Ectodermal cell (in vitro differentiated cells): Measurements from ENCODE around the gene CCDC13.
A peak's percentile ranks its signal among the peaks of the same experiment; 100 is the strongest.

Experiments
- H3K27ac ChIP-seq: 2 replicates; pipeline ENCODE4 v1.7.0; 2013; ENCODE audit warnings: mild to moderate bottlenecking, low read depth, low read length; ENCODE audit not compliant: insufficient read depth, poor library complexity, severe bottlenecking
- H3K27me3 ChIP-seq: 2 replicates; pipeline ENCODE4 v1.7.0; 2013; ENCODE audit warnings: mild to moderate bottlenecking, low read length; ENCODE audit not compliant: insufficient read depth, control insufficient read depth, poor library complexity, severe bottlenecking
- H3K36me3 ChIP-seq: one replicate; pipeline ENCODE4 v1.7.0; 2013; ENCODE audit warnings: low read length; ENCODE audit not compliant: control insufficient read depth, insufficient read depth
- H3K4me1 ChIP-seq: one replicate; pipeline ENCODE4 v1.7.0; 2013; ENCODE audit warnings: low read length; ENCODE audit not compliant: control insufficient read depth, insufficient read depth
- H3K4me3 ChIP-seq: 2 replicates; pipeline ENCODE4 v1.7.0; 2013; ENCODE audit warnings: low read depth, low read length, control low read depth; ENCODE audit not compliant: insufficient read depth
- H3K9me3 ChIP-seq: 2 replicates; pipeline ENCODE4 v1.7.0; 2013; ENCODE audit warnings: mild to moderate bottlenecking, low read length, moderate library complexity; ENCODE audit not compliant: control insufficient read depth
- WGBS, 2 experiments: methylation state at CpG; one replicate each; pipeline ENCODE4 v1.1.7; 2013; ENCODE audit warnings: missing lambda C conversion rate in 2 of 2; 5-methylcytosine and 5-hydroxymethylcytosine counted together

Gene CCDC13

GRCh38 chr3:42799376-42799775 lies 26.3 kb upstream of the CCDC13 start:
- Histone ChIP-seq H3K27me3 (no peaks in the 10 kb centered on the region), H3K4me1 (no peaks in the 10 kb centered on the region), H3K4me3 (no peak overlapping the region), H3K9me3 (no peaks in the 10 kb centered on the region), H3K36me3 (no peaks in the 10 kb centered on the region), H3K27ac (no peak overlapping the region)
- WGBS, 2 experiments: 81% methylated on average over 7 of the region's 7 CpGs

GRCh38 chr3:42796332-42796885 lies 23.4 kb upstream of the CCDC13 start:
- no peak overlapping the region for H3K4me3 ChIP-seq
- no peaks in the 10 kb centered on the region for H3K9me3 ChIP-seq
- H3K27ac ChIP-seq: no peak overlapping the region
- H3K27me3 ChIP-seq: no peaks in the 10 kb centered on the region
- peaks cover 6% of the 10 kb centered on the region for H3K36me3 ChIP-seq
- WGBS, 2 experiments: 90 to 94% methylated on average over 4 of the region's 5 CpGs
- no peaks in the 10 kb centered on the region for H3K4me1 ChIP-seq

- Histone ChIP-seq H3K4me3 (no peak overlapping the region), H3K27me3 (no peaks in the 10 kb centered on the region), H3K9me3 (no peaks in the 10 kb centered on the region), H3K36me3 (peaks cover 6% of the 10 kb centered on the region), H3K27ac (no peak overlapping the region), H3K4me1 (no peaks in the 10 kb centered on the region)
- WGBS, 2 experiments: 97 to 98% methylated on average over 2 of the region's 2 CpGs
Measured at GRCh38 chr3:42795621-42796181, 22.6 kb upstream of the CCDC13 start.

GRCh38 chr3:42790714-42791229 lies 17.7 kb upstream of the CCDC13 start:
- Histone ChIP-seq H3K36me3 (peaks cover 6% of the 10 kb centered on the region), H3K27ac (no peak overlapping the region)
- whole genome bisulfite sequencing, 2 experiments: 90 to 94% methylated on average over 4 to 5 of the region's 6 CpGs

GRCh38 chr3:42786631-42787030 lies 13.6 kb upstream of the CCDC13 start:
- Histone ChIP-seq H3K27ac (no peak overlapping the region), H3K36me3 (no peaks in the 10 kb centered on the region), H3K9me3 (no peaks in the 10 kb centered on the region), H3K4me3 (no peak overlapping the region), H3K27me3 (no peaks in the 10 kb centered on the region), H3K4me1 (no peaks in the 10 kb centered on the region)
- 95 to 98% methylated on average over 2 of the region's 2 CpGs for WGBS, 2 experiments

More at GRCh38 chr3:42790714-42791229, 17.7 kb upstream of the CCDC13 start:
- H3K27me3 ChIP-seq: no peaks in the 10 kb centered on the region
- H3K4me3 ChIP-seq: no peak overlapping the region
- no peaks in the 10 kb centered on the region for H3K4me1 ChIP-seq
- no peaks in the 10 kb centered on the region for H3K9me3 ChIP-seq

- Histone ChIP-seq H3K36me3 (no peaks in the 10 kb centered on the region), H3K27ac (no peak overlapping the region), H3K4me1 (no peaks in the 10 kb centered on the region), H3K4me3 (no peak overlapping the region), H3K27me3 (no peaks in the 10 kb centered on the region), H3K9me3 (no peaks in the 10 kb centered on the region)
- WGBS, 2 experiments: 94 to 100% methylated on average over 1 of the region's 1 CpG
Measured at GRCh38 chr3:42786212-42786611, 13.2 kb upstream of the CCDC13 start.

- Histone ChIP-seq H3K4me1 (no peaks in the 10 kb centered on the region), H3K27ac (no peak overlapping the region), H3K36me3 (no peaks in the 10 kb centered on the region), H3K27me3 (no peaks in the 10 kb centered on the region), H3K9me3 (no peaks in the 10 kb centered on the region), H3K4me3 (no peak overlapping the region)
- WGBS, 2 experiments: 76 to 79% methylated on average over 11 of the region's 11 CpGs
Measured at GRCh38 chr3:42780892-42781700, 8.0 kb upstream of the CCDC13 start.

GRCh38 chr3:42780398-42780797 lies 7.3 kb upstream of the CCDC13 start:
- Histone ChIP-seq H3K4me1 (no peaks in the 10 kb centered on the region), H3K36me3 (no peaks in the 10 kb centered on the region), H3K9me3 (no peaks in the 10 kb centered on the region), H3K27ac (no peak overlapping the region), H3K27me3 (no peaks in the 10 kb centered on the region), H3K4me3 (no peak overlapping the region)
- 94 to 98% methylated on average over 2 to 3 of the region's 3 CpGs for WGBS, 2 experiments

GRCh38 chr3:42778644-42779043 lies 5.6 kb upstream of the CCDC13 start:
- H3K27ac ChIP-seq: no peak overlapping the region
- WGBS, 2 experiments: 94 to 96% methylated on average over 2 of the region's 2 CpGs
- no peak overlapping the region for H3K4me3 ChIP-seq
- H3K9me3 ChIP-seq: no peaks in the 10 kb centered on the region
- H3K4me1 ChIP-seq: no peaks in the 10 kb centered on the region
- no peaks in the 10 kb centered on the region for H3K27me3 ChIP-seq
- H3K36me3 ChIP-seq: no peaks in the 10 kb centered on the region

GRCh38 chr3:42773409-42773751 lies 327 bp upstream of the CCDC13 start:
- Histone ChIP-seq H3K9me3 (no peaks in the 10 kb centered on the region), H3K4me3 (peak overlapping the region; percentile 60), H3K36me3 (no peaks in the 10 kb centered on the region), H3K27ac (no peak overlapping the region), H3K4me1 (no peaks in the 10 kb centered on the region), H3K27me3 (peaks cover 17% of the 10 kb centered on the region)
- WGBS, 2 experiments: 6 to 23% methylated on average over 5 to 6 of the region's 6 CpGs
